GM21619 (cell line): ENCODE measurements around the gene GRIK4.

Experiments used
- ATAC-seq: cut with Tn5 transposase; IDR thresholded peaks from one replicate; pipeline ENCODE4 v1.9.1; 2021; ENCODE audit not compliant: unreplicated experiment

The GRIK4 gene

DNA sequence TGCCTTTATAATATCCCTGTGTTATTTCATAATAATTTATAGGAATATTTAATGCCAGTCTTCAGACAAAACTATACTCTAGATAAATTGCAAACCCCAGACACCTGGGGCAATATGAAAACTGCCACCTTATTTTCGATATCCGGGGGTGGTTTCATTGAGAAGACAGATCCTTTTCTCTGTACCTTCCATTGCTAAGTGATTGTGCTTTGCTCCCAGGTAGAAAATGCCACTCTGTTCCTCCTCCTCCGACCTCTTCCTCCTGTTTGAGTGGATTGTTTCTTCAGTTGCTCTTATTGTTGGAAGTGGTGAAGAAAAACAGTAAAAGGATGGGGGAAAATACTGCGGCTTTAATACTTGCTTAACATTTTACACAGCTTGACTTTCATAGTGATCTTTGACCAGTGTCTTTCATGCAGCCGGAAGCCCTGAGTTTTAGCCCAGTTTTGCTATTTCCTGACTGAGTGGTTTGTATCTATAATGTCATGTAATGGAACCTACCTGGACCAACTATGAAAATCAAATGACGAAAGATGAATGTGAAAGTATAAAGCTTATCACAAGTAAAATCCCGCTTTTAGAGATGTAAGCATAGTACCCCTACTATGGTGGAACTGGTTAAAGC, 5.6 kb upstream of the GRIK4 start:
- no peak for ATAC-seq

DNA sequence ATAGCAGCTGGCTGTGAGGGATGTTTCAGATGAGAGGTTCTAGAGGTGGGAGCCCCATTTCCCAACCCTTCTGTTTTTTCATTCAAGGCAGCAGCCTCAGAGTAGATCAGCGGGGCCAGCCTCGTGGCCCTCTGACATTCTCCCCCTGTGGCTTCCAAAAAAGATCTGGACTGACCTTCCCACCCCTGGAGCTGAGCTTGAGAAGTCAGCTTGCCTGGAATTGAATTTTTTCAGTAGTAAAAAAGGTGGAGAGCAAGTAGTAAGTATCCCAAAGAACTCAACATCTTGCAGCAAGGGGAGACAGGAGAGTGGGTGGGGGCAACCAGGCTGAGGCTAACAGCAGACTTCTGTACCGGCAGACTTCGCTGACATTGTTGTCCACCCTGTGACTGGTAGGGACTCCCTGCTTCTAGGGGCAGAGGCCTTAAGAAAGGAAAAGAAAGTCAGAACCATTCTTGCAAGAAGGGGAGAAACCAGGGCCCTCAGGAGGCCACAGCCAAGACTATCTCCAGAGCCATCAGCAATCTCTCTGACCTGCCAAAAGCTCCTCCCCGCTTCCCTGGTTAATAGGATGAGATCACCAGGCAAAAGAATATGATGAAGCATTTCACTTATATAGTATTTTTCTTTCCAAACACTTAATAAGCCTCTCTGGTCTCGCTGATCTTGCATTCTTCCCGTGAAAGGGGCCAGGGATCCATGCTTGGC, 2.0 kb upstream of the GRIK4 start:
- ATAC-seq: no peak

DNA sequence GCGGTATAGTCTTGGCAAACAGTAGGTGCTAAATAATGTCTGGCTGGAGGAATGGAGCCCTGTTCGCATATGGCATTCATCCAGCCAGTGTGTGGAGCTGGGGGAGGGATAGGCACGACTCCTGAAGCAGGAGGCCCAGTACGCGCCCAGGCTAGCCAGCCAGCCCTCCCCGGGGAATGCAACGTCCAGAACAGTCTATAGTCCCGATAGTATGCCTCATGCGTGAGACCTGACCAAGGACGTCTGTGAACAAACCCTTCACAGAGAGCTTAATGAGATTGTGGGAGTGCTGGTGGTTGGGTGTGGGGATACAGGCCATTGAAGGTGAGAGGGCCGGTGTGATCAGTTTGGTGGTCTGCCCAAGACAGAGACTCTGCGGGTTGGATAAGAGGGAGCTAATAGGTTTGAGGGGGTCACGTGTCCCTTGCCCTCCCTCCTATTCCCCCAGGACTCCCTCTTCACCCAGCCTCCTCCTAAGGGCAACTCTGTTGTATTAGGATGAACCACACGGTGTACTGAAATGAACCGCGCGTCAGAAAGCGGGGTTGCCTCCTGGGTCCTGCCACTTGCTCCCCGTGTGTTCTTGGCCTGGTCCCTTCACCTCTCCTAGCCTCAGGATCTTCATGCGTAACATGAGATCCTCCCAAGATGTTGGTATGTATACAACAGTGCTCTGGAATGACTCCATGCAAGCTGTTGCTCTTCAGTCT, 987 bp upstream of the GRIK4 start:
- ATAC-seq: no peak

DNA sequence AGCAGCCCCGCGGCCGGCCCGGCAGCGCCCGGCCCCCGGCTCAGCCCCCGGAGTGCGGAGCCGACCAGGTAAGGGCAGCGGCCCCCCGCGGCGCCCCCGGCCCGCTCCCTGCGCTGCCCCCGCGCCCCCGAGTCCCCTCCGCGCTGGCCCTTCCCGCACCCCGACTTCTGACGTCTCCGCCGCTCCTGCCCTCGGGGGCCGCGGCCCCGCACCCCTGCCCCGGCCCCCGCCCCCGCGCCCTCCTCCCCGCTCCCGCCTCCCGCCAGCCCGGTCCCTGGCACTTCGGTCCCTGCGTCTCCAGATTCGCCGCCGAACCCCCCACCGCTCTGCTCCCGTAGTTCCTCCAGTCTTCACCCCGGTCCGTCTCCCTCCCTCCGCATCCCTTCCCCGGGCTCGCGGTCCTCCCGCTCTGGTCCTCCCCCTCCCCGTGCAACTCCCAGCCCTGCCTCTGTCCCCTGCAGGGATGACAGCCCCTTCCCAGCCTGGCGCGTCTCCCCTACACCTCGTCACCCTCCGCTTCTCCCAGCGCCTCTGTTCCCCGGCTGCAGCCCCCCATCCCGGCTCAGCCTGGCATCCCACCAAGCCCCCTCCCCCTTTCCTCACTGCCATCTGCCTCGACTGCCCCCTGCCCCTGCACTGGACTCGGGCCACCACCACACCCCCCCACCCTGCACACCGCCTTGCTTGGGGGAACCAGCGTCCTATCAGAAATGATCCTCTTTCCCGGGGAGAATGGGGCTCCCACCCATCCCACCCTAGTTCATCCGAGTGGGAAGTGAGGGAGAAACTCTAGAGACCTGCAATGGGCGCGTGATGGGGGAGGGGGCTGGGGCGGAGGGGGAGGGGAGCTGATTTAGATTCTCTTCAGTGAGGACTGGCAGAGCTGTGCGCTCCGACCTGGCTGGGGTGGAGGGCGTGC, 531 bp downstream of the GRIK4 start:
- ATAC-seq: no peak

DNA sequence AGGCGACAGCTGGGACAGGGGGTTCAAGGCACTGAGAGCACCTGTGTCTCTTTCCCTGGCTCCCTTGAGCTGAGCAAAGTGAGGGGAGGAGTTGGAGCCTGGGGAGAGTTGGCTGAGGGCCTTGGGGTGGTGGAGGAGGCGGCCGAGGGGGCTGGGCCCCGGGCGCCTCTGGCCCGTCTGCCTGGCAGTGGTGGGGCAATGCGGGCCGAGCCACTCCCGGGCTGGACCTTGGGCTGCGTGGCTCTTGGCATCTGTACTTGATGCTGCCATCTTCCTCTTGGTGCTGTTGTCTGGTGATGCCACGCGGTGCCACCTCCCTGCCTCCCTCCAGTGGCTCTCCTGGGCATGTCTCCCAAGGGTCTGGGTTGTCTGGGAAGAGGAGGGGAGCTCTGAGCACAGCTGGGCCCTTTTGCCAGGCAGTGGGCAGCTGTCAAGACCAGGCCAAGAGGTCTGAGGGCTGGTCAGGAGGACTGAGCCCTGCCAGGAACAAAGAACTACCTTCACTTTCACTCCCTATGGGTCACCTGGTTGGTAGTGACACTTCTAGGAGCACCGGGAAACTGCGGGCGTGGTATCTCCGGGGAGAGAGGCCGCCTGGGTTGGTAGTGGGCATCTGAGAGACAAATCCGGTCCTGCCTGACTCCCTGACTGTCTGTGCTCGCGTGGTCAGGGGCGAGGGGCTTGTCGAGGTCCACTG, 1.3 kb downstream of the GRIK4 start:
- ATAC-seq: no peak

DNA sequence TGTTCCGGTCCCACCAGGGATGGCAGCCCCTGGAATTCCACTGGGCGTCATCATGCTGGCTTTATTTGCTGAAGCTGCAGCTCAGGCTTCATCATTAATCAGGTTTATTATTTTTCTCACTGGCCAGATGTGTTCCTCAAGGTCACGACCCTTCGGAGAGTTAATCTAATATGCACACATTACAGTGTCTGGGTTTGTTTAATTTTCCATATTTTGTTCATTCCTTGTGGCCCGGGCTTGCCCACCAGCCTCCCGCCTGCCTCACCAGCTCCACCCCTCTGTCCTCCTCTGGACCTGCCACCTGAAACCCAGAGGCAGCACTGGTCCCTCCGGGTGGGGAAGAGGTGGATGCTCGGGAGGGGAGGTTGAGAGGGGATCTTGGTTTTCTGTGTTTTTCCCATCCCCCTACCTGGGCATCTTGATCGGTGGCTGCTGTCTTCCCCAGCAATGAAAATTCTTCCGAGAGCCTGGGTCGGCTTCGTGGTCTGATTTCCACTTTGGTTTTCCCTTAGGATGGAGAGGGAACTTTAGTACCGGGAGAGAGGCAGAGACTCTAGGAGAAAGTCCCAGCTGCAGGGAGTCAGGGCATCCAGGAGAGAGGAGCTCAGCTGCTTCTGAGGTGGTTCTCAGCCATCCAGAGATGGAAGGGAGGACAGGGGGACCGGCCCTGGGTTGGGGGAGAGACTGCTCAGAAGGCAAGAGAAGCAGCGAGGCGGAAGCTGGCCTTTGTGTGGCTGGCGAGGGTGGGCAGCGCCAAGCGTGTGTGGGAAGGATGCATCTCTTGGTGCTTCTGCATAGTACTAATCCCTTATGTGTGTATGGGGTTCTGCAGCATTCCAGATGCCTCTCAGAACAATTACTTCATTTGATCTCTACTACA, 2.1 kb downstream of the GRIK4 start:
- ATAC-seq: no peak

DNA sequence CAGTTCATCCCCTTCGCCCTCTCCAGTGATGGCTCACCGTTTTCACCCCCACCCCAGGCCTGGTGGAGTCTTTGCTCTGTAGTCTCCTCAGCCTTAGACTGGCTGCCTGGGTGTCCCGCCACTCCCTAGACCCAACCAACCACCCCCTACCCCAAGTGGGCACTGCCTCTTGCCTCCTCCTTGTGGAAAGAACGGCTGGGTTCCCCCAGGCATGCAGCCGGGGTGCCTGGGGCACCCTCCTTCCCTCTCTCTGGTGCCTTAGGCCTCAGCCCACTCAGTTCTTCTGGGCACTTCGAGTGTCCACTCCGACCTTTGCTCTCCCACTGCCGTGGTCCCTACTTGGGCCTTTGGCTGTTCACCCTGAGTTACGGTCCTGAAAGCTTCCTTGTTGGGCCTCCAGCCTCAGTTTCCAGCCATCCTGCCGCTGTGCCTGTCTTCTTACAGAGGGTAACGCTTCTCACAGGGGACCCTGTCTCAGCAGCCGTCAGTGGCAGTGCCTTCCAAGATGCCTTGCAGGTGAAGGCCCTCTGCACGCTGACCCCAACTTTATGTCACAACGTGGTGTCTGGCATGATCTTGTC, 3.1 kb downstream of the GRIK4 start:
- no peak for ATAC-seq

DNA sequence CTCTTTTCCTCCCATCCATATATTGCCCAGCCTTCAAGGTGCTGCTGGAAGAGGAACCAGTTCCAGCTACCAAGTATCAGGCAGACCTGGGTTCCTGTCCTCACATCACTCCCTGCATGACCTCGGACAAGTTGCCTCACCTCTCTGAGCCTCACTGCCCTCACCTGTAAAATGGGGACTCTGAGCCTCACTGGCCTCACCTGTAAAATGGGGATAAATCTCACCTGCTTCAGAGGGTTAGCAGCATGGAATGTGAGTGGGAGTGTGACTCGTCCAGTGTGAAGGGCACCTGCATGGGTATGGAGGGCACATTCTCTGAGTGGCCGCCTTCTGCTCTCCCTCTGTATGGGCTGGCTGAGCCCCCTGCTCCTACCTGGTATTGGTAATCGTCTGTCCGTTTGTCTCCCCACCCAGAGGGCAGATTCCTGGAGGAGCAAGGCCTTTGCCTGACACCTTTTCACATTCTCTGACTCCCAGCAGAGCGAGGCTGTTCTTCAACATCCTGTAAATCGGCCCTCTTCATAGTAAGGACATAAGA, 3.7 kb downstream of the GRIK4 start:
- ATAC-seq: no peak

DNA sequence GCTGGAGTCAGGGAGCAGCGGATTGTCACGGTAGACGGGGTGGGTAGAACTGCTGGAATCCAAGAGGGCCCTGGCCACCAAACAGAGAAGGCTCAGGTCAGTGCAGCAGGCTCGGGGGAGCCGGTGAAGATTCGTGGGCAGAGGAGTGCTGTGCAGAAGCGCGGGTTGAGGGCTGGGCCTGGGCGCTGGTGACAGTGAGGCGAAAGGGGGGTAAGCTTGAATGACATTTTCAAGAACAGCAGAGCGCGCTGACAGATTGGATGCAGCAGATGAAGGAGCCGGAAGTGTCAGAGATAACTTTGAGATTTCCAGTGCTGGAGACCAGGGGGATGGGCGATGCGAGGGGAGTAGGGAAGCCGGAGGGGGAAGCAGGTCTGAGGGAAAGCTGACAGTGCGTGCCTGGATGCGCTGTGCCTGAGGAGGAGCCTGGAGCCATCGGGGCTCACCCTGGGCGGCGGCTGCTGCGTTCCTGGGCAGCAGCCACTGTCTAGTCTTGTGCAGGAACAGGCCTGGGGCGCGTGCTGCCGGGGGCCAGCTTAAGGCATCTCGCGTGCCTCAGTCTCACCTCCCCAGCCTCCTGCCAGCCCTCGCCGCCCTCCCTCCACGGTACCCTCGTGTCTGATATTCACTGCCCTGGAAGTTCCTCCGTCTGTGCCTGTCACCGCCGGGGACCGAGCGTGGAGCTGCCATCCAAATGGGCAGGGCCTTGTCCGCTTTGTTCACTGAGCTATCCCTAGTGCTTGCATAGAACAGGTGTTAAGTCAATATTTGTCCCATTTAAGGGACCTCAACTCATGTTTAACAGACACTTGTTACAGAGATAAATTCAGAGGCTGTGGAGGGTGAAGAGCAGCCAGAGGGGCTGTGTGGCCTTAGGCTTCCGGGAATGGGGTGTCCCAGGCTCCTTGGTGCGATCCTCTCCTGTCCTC, 5.2 kb downstream of the GRIK4 start:
- no peak for ATAC-seq

DNA sequence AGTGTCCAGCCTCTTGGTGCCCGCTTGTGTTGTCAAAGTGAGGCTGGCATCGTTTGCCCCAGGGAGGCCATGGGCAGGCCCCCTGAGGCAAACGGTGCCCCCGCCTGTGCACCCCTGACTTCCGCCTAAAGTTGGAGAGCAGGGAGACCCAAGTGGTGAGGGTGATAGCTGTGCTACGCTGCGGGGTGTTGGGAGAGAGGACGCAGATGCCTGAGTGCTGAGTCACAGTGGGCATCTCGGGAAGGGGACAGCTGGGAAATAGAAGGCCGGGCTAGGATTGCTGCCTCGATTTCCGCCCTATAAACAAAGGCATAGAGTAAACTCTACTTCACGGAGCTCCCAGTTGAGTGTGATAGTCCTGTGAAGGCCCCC, 5.8 kb downstream of the GRIK4 start:
- ATAC-seq: no peak

DNA sequence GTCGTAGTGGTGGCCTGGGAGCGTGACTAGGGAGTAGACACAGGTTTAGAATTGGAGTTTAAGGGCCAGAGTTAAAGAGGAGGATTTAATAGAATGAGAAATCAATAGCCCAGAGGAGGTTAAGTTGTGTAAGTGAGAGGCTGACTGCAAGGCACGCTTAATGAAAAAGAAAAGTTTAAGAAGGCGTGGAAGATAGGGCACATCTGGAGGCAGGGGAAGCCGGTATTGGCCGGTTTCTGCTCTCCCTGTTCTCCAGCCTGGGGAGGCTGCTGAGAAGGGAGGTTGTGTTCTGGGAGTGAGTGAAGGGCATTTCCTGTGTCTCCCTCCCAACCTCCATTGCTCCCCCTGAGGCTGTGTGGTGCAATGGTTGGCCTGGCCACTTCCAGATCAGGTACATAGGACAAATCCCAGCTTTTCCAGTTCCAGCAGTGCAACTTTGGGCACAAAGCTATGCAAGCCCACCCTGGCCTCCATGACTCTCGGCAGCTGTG, 6.3 kb downstream of the GRIK4 start:
- ATAC-seq: no peak

DNA sequence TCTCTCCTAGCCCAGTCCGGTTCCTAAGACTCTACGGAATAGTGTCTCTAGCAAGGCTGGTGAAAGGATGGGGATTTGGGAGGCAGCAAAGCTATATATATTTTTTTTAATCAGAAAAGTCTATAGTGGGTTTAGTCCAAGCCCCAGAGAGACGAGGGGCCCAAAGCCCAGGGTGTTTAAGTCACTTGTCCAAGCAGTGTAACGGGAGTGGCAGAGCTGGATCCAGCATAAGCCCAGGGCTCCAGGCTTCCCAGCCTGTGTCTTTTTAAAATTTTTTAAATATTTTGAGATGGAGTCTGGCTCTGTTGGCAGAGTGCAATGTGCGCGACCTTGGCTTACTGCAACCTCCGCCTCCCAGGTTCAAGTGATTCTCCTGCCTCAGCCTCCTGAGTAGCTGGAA, 6.8 kb downstream of the GRIK4 start:
- no peak for ATAC-seq

DNA sequence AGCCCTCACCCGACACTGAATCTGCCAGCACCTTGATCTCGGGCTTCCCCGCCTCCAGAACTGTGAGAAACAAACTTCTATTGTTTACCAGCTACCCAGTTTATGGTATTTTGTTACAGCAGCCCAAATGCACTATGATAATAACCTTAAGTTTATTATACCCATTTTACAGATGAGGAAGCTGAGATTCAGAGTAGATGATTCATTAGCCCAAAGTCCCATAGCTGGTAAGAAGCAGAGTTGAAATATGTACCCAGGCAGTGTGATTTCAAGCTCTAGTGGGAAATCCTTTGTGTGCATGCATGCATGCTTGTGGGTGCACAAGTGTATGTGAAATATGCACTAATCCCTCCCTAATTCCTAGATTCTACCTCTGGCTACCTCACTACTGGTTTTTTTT, 7.9 kb downstream of the GRIK4 start:
- no peak for ATAC-seq

DNA sequence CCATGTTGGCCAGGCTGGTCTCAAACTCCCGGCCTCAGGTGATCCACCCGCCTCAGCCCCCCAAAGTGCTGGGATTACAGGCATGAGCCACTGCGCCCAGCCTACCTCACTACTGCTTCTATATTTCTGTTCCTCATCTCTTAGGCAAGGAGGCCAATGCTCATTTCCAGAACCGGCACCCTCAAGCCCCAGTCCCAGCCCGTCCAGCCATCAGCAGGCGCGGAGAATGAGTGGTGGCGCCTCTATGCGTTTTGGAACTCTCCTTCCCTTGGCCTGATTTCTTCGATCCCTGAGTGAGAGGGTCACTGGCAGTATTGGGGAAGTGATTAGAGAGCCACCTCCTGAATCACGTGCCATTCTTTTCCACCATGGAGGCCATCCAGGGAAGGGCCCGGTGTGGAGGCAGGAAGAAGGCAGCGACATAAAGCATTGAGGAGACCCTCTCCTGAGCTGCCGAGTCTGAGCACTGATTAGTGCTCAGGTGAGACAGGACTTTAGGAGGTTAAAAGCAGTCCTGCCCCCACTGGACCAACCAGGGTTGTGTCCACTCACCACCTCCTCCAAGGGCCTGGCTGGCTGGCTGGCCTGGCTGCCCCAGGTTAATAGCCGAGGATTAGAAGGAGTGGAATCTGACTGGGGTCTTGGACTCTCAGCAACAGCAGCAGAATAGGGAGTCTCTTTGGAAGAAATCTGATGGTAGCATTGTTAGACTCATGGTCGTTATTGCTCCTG, 8.7 kb downstream of the GRIK4 start:
- ATAC-seq: no peak

DNA sequence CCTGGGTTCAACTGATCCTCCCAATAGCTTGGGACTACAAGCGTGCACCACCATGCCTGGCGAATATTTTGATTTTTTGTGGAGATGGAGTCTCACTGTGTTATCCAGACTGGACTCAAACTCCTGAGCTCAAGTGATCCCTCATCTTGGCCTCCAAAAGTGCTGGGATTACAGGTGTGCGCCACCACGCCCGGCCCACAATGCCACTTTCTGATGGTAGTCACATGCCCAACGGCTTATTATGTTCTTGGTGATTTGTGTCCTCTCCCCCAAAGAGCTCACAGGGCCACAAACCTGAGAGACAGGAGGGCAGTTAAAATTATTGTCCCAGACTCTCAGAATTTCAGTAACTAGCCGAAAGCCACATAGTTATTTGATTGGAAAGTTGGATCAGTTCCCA, 9.6 kb downstream of the GRIK4 start:
- ATAC-seq: no peak

DNA sequence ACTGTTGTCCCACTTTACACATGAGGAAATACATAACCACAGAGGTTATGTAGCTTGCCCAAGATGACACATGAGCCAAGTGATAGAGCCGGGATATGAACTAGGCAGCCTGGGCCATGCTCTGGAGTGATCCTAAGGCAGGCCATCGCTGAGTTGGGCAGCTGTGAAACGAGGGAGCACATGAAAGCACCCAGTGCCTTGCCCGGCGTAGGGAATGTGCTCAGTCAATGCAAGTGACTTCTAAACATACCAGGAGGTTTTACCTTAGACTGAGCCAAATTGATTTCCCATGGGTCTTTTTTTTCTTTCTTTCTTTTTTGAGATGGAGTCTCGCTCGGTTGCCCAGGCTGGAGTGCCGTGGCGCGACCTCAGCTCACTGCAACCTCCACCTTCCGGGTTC, 10.5 kb downstream of the GRIK4 start:
- ATAC-seq: no peak

DNA sequence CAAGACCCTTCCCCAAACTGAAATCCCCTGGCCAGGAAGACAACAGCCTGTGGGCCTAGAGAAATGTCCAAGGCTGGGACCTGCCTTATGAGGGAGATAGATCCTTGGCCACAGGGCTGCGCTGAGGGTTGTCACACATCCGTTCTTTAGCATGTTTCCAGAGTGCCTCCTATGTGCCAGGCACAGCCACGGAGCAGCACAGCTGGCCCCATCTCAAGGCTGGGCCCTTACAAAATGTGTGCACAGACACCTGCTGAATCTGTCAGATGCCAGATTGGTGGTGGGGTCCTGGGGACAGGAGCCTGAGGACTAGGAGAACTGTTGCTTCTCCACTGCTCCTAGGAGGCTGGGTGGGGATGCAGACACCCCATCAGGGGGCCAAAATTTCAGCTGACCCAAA, 11.2 kb downstream of the GRIK4 start:
- no peak for ATAC-seq
